Vagina (tissue), 2 donors: ENCODE data around the gene TRIM44.

ENCODE experiments used
- CTCF ChIP-seq, 3 experiments: fragments of 450-650 bp in 2 of 3; fragments of 200-600 bp in 1 of 3; sonication (generic) in 1 of 3; IDR thresholded peaks; one replicate each; pipeline ENCODE4 v1.5.1; 2017 to 2019; ENCODE audit warnings: antibody characterized with exemption in 3 of 3, mild to moderate bottlenecking in 2 of 3, moderate library complexity in 2 of 3
- POLR2A ChIP-seq, 2 donors: fragments of 450-650 bp; IDR thresholded peaks; one replicate each; pipeline ENCODE4 v1.6.1; 2017; ENCODE audit warnings: antibody characterized with exemption in 2 of 2, mild to moderate bottlenecking in 2 of 2, moderate library complexity in 2 of 2
- POLR2AphosphoS5 ChIP-seq, 2 donors: sonication (generic); formaldehyde crosslinking; IDR thresholded peaks; one replicate each; pipeline ENCODE4 v1.9.0; 2017; ENCODE audit warnings: antibody characterized with exemption in 2 of 2, mild to moderate bottlenecking in 2 of 2, low read depth in 1 of 2; ENCODE audit not compliant: insufficient read depth in 1 of 2

GRCh38 chr11:35763765-35764164 is 101.2 kb downstream of the TRIM44 start:
- TF ChIP-seq CTCF (IDR thresholded peaks at IDR 0.05) (no peak), POLR2AphosphoS5 (IDR thresholded peaks at IDR 0.05; ENCODE audit: insufficient read depth in 1 of 2, low read depth in 1 of 2) (no peak), POLR2A (IDR thresholded peaks at IDR 0.05) (no peak)
